Gastroesophageal sphincter (tissue), 4 donors: ENCODE measurements around the gene EPC2. TPM values are rescaled to one million over a fixed set of nuclear protein-coding genes. Genes with fewer than 3 reads are reported as not detected.

ENCODE experiments used
- ATAC-seq: fragments of 150-250 bp; one replicate; pipeline ENCODE4 v1.9.1; 2016; ENCODE audit warnings: mild to moderate bottlenecking, moderate library complexity
- H3K27ac ChIP-seq, 4 donors: fragments of 200-600 bp; sonication (generic) in 3 of 4; 1 replicate in 3 of 4; 2 replicates in 1 of 4; pipeline ENCODE4 v1.5.1; 2016 to 2019
- H3K27me3 ChIP-seq: fragments of 200-600 bp; sonication (generic); one replicate; pipeline ENCODE4 v1.5.1; 2019
- H3K36me3 ChIP-seq, 2 donors: fragments of 200-600 bp; sonication (generic); one replicate each; pipeline ENCODE4 v1.5.1; 2019; ENCODE audit warnings: control low read depth in 1 of 2
- H3K4me1 ChIP-seq, 3 donors: fragments of 200-600 bp; sonication (generic); 1 replicate in 2 of 3; 2 replicates in 1 of 3; pipeline ENCODE4 v1.5.1; 2016 to 2019; ENCODE audit warnings: control low read depth in 2 of 3
- H3K4me3 ChIP-seq, 2 donors: fragments of 200-600 bp; sonication (generic); one replicate each; pipeline ENCODE4 v1.5.1; 2019; ENCODE audit warnings: mild to moderate bottlenecking in 1 of 2, moderate library complexity in 1 of 2
- H3K9me3 ChIP-seq, 3 donors: fragments of 200-600 bp; sonication (generic); one replicate each; pipeline ENCODE4 v1.5.1; 2017 to 2019; ENCODE audit warnings: control low read depth in 2 of 3
- CTCF ChIP-seq, 4 experiments: fragments of 200-600 bp in 2 of 4; fragments of 450-650 bp in 2 of 4; sonication (generic) in 1 of 4; IDR thresholded peaks; one replicate each; pipeline ENCODE4 v1.5.1; 2017 to 2019; ENCODE audit warnings: antibody characterized with exemption in 4 of 4, mild to moderate bottlenecking in 2 of 4, moderate library complexity in 2 of 4
- EP300 ChIP-seq: sonication (generic); formaldehyde crosslinking; IDR thresholded peaks from one replicate; pipeline ENCODE4 v1.6.1; 2017; ENCODE audit warnings: antibody characterized with exemption, mild to moderate bottlenecking
- POLR2A ChIP-seq, 2 donors: fragments of 450-650 bp; IDR thresholded peaks; one replicate each; pipeline ENCODE4 v1.6.1; 2017; ENCODE audit warnings: antibody characterized with exemption in 2 of 2, mild to moderate bottlenecking in 2 of 2, moderate library complexity in 1 of 2
- POLR2AphosphoS5 ChIP-seq: sonication (generic); formaldehyde crosslinking; IDR thresholded peaks from one replicate; pipeline ENCODE4 v1.6.1; 2017; ENCODE audit warnings: antibody characterized with exemption
- WGBS, 2 donors: methylation state at CpG; one replicate each; pipeline ENCODE4 v1.1.5; 2018; ENCODE audit warnings: low coverage in 1 of 2; 5-methylcytosine and 5-hydroxymethylcytosine counted together
- total RNA-seq, 4 donors: library from RNA; depleted of rRNA; stranded (reverse); fragments of >200 nt; gene quantifications; one replicate each; pipeline ENCODE4 v1.1.0, GENCODE V29; 2016

The EPC2 gene
- total RNA-seq, result 10 to 100 TPM; 25.4 to 38.4 (median 30.7) TPM

DNA sequence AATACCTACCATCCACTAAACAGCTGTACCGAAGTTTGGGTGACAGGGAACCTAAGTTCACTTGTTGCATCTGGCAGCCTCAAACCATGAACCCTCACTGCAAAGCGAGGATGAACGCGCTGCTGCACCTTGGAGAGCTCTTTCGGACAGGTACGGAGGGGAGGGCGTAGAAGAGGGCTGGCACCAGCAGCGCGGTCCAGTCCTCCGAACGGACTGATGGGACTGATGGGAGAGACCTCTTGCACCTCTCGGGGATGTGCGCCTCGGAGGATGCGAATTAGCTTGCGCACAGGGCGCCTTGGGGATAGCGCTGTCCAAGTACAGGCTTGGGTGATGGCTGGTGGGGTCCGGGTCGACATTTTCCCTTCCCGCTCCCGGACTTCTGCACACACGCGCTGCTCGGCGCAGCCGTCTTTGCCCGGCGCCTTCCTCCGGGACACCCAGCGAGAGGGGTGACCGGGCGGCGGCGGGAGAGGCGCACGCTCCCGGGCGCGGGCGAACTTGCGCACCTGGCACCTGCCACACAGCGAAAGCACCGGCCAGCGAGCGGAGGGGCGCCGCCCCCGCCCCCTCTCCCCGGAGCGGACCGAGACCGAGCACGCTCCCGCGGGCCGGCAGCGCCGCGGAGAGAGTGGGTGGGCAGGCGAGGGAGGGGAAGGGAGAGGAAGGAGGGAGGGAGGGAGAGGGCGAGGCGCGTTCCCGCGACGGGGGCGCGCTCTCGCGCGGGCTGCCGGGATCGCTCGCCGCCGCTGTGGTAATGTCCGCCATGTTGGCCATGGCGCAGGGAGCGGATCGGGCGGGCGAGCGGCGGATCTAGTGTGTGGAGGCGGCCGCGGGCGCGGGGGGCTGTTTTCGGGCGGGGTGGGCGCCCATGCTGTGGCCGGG lies at the start of gene EPC2:
EPC2 (plus strand) TSS at position 754 of the 885 bp plus-strand sequence. CDS start 267 bp downstream, outside the sequence.
- no peaks in the 10 kb centered on the region for H3K9me3 ChIP-seq
- peak; percentile 45 for TF ChIP-seq POLR2AphosphoS5
- peak in 3 of 4 experiments; percentile 2 to 15 (median 4) for TF ChIP-seq CTCF (IDR thresholded peaks at IDR 0.05)
- no peak for TF ChIP-seq EP300
- peak; percentile 42 to 58 for TF ChIP-seq POLR2A (IDR thresholded peaks at IDR 0.05)
- 0% methylated on average over 1 to 14 of the region's 94 CpGs for WGBS, 2 donors
- H3K36me3 ChIP-seq, result no peaks in the 10 kb centered on the region
- ATAC-seq, result peak; percentile 88
- peaks cover 6% of the 10 kb centered on the region for H3K27me3 ChIP-seq
- H3K27ac ChIP-seq, result peak within 1 kb of the TSS; percentile 83 to 100 (median 99)
- peak within 1 kb of the TSS; percentile 60 to 88 for H3K4me3 ChIP-seq
- H3K4me1 ChIP-seq, result peaks cover 0 to 48% (median 3%) of the 10 kb centered on the region in 3 donors

DNA sequence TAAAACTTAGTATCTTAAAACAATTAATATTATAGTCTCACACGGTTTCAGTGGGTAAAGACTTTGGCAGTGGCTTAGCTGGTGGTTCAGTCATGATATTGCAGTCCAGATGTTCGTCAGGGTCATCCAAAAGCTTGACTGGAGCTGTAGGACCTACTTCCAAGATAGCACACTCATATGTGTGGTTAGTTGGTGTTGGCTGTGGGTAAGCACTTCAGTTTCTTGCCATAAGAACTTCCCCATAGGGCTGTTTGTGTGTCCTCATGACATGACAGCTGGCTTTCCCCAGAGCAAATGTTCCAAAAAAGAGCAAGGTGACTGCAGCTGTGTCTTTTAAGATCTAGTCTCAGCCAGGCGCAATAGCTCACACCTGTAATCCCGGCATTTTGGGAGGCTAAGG lies 48.5 kb upstream of the EPC2 start:
- Histone ChIP-seq H3K27me3 (no peaks in the 10 kb centered on the region), H3K27ac (no peak overlapping the region), H3K4me3 (no peak overlapping the region), H3K4me1 (no peaks in the 10 kb centered on the region), H3K36me3 (no peaks in the 10 kb centered on the region), H3K9me3 (peaks cover 0 to 17% (median 0%) of the 10 kb centered on the region in 3 donors)
- no peak for ATAC-seq
- WGBS, 2 donors, result 73 to 90% methylated on average over 2 of the region's 4 CpGs
- TF ChIP-seq POLR2AphosphoS5 (no peak), POLR2A (IDR thresholded peaks at IDR 0.05) (no peak), EP300 (no peak), CTCF (IDR thresholded peaks at IDR 0.05) (no peak)

GRCh38 chr2:148599109-148599991 lies 45.2 kb upstream of the EPC2 start:
- no peak for ATAC-seq
- no peaks in the 10 kb centered on the region for H3K27me3 ChIP-seq
- H3K4me1 ChIP-seq, result no peaks in the 10 kb centered on the region
- peaks cover 0 to 34% (median 0%) of the 10 kb centered on the region in 3 donors for H3K9me3 ChIP-seq
- TF ChIP-seq POLR2A (IDR thresholded peaks at IDR 0.05) (no peak), EP300 (no peak), CTCF (IDR thresholded peaks at IDR 0.05) (no peak)
- H3K4me3 ChIP-seq, result no peak overlapping the region
- 74 to 80% methylated on average over 1 to 3 of the region's 4 CpGs for WGBS, 2 donors
- no peak overlapping the region for H3K27ac ChIP-seq
- H3K36me3 ChIP-seq, result no peaks in the 10 kb centered on the region

GRCh38 chr2:148602885-148603561 lies 41.5 kb upstream of the EPC2 start:
- TF ChIP-seq EP300 (no peak), POLR2AphosphoS5 (no peak), CTCF (IDR thresholded peaks at IDR 0.05) (no peak)
- no peaks in the 10 kb centered on the region for H3K4me1 ChIP-seq

More at GRCh38 chr2:148602885-148603561, 41.5 kb upstream of the EPC2 start:
- H3K9me3 ChIP-seq, result peaks cover 0 to 34% (median 0%) of the 10 kb centered on the region in 3 donors
- H3K4me3 ChIP-seq, result no peak overlapping the region
- H3K27me3 ChIP-seq, result no peaks in the 10 kb centered on the region
- H3K27ac ChIP-seq, result no peak overlapping the region
- 81 to 92% methylated on average over 9 to 10 of the region's 10 CpGs for WGBS, 2 donors
- no peaks in the 10 kb centered on the region for H3K36me3 ChIP-seq
- ATAC-seq, result no peak
